HG03095 (cell line): ENCODE measurements around the gene FLYWCH1.

Experiments
- ATAC-seq: cut with Tn5 transposase; IDR thresholded peaks from one replicate; pipeline ENCODE4 v1.9.1; 2021; ENCODE audit warnings: moderate library complexity; ENCODE audit not compliant: unreplicated experiment

The FLYWCH1 gene

GRCh38 chr16:2966808-2967191 lies 55.1 kb downstream of the FLYWCH1 start:
- no peak for ATAC-seq

DNA sequence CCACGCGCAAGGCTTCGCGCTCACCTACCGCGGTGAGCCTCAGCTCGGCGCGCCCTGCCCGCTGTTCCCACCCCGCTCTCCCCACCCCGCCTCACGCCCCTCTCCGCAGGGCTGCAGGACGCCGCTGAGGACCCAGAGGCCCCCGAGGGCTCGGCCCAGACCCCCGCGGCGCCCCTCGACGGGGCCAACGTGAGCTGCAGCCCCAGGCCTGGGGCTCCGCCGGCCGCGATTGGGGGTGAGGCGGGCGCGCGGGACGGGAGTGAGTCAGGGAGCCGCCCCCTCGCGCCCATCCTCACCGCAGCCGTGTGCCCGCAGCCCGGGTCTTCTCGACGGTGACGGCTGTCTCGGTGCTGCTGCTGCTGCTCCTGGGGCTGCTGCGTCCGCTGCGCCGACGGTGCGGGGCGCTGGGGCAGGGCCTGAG lies 55.5 kb downstream of the FLYWCH1 start:
- ATAC-seq: no peak

DNA sequence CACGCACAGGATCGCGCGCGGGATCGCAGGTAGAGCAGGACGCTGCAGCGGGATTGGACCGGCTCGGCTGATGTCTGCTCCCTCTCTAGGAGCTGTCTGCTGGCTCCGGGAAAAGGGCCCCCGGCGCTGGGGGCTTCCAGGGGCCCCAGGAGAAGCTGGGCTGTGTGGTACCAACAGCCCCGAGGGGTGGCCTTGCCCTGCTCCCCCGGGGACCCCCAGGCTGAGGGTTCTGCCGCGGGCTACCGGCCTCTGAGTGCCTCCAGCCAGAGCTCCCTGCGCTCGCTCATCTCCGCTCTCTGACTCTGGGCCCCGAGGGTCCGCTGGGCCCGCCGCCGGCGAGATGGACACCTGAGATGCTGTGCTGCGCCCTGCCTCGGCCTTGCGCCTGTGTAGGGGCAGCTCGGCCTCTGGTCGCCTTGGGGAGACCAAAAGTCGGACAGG lies 56.0 kb downstream of the FLYWCH1 start:
- ATAC-seq: no peak

- no peak for ATAC-seq
These were observed 56.6 kb downstream of the FLYWCH1 start for GRCh38 chr16:2968368-2968737.

DNA sequence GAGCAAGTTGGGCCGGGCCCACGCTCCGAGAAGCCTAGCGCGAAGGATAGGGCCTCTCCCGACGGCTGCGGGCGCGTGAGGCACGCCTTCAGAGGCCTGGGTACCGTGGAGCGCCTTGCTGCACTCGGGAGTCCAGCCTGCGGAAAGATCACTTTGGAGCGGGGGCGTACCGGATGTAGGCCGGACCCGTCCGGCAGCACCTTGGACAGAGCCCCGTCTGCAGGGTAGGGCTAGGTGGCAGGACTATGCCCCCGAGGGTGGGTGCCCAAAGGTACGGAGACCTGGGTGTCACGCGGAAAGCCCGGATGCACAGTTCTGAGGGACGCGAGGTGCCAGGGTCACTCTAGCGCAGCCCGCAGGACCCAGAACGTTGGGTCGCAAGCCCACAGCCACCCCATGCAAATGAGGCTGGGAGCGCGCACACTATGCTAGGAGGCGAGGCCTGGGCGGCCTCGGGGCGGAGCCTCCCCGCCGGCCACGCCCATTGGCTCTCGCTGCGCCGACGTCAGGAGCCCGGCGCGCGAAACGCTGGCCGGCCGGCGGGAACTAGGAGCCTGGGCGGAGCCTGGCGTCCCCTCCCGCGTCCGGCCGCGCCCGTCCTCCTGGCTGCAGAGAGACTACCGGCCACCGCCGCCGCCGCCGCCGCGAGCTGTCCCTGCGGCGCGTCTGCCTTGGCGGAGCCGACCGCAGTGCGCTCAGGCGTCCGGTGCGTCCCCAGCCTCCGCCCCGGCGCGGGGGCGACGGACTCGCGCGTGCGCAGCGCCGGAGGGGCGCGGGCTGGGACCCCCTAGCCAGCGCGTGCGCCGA lies 57.2 kb downstream of the FLYWCH1 start, which contains the start of gene PAQR4:
PAQR4 (plus strand) TSS at position 611 of the 807 bp plus-strand sequence. CDS start 327 bp downstream, outside the sequence.
- ATAC-seq: peak; percentile 59

DNA sequence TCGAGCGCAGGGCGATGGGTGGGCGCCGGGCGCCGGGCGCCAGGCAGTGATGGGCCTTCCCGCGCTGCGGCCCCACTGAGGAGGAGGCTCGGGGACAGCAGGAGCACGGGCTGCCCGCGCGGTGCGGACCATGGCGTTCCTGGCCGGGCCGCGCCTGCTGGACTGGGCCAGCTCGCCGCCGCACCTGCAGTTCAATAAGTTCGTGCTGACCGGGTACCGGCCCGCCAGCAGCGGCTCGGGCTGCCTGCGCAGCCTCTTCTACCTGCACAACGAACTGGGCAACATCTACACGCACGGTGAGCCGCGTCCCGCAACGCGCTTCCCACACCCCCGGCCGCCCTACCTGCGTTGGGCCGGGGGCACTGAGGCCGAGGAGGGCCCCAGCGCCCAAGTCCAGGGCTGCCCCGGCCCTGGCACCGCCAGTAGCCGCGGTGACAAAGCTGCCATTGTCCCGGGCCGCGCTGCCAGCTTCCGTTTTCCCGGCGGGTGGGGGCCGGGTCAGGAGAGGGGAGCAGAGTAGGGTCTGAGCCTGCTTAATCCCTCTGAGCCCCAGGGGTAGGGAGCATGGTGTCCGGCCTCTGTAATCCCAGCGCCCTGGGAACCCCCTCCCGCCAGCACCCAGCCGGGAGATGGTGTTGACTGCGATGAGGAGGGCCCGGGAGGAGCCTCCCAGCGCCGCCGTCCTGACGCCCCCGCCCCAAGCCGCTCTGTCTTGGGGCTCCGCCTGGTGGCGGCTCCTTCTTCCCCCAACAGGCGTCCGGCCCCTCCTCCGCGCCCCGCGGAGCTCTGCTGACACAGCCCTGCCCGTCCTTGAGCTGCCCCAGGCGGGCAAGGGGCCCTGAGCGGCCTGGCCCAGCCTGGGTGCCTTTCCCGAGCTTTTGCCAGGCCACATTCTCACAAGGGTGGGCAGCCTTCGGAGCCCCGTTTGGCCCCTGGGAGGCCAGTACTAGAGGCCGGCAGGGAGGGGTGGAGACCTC lies 58.1 kb downstream of the FLYWCH1 start:
- peak; percentile 31 for ATAC-seq

DNA sequence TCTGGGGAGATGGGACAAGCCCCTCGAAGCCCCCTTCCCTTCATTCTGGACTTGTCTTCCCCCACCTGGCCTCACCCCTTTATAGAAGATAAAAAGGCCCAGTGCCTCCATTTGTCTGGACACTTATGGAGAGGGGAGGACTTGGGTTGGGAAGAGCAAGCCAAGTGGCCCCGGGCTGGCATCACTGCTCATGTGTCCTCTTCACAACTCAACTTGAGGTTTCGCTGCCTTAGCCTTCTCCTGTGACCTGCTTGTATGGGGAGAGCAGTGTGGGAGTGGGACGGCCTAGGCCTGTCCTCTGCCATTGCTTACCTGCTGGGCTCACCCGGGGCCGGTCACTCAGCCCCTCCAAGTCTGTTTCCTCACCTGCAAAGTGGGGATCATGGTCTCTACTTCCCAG lies 58.8 kb downstream of the FLYWCH1 start:
- no peak for ATAC-seq

DNA sequence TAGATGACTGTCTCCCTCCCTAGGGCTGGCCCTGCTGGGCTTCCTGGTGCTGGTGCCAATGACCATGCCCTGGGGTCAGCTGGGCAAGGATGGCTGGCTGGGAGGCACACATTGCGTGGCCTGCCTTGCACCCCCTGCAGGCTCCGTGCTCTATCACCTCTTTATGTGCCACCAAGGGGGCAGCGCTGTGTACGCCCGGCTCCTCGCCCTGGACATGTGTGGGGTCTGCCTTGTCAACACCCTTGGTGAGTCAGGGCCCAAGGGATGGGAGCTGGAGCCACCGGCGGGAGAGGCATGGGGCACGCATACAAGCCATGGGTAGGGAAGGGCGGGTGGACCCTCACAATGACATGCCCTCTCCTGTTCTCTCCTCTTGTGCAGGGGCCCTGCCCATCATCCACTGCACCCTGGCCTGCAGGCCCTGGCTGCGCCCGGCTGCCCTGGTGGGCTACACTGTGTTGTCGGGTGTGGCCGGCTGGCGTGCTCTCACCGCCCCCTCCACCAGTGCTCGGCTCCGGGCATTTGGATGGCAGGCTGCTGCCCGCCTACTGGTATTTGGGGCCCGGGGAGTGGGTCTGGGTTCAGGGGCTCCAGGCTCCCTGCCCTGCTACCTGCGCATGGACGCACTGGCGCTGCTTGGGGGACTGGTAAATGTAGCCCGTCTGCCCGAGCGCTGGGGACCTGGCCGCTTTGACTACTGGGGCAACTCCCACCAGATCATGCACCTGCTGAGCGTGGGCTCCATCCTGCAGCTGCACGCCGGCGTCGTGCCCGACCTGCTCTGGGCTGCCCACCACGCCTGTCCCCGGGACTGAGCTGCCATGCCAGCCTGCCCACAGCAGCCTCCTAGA lies 59.6 kb downstream of the FLYWCH1 start:
- ATAC-seq: no peak

DNA sequence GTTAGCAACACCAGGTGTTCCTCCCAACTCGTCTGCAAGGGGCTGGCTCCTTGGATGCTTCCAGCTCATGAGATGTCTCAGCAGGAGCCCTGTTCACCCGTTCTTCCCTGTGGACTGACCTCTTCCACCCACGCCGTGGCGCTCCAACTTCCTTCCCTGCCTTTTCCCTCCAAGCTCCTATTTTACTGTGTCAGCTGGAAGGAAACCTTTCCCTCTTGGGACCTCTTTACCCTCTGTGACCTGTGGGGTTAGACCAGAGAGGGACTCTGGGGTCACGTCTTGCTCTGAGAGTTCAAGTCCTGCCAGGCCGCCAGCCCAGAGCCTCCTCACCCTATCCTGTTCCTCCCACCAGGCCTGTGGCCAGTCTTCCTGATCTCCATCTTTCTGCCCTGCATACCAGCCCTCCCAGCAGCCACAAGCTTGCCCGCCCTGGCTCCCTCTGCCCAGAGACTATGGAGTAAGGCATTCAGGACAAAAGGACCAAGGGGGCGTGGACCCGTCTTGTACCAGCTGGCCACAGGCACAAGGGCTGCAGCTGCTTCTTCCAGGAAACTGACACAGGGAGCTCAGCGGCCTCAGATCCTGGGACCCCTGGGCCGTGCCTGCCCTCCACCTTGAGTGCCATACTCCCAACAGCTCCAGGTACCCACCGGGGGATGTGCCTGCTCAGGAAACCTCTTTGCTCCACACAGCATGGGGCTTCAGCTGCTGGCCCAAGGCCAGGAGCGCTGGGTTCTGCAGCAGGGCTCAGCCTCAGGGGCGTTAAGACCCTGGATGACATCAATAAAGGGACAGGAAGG lies 60.5 kb downstream of the FLYWCH1 start:
- ATAC-seq: no peak

DNA sequence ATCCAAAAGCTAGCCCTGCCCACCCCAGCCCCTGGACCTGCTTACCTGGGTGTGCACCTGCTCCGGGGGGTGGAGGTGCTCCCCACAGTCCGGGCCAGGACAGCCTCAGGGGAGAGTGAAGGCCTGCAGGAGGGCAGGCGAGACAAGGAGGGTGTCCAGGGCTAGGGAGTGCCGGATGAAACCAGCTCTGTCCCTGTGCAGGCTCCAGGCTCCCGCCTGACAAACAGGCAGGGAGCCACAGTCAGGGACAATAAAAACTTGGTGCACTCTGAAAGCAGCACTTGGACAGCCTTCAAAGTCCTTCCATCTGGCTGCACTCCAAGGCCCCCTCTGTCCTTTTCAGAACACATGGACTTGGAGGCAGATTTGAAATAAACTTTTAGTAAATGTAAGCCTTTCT lies 61.4 kb downstream of the FLYWCH1 start:
- no peak for ATAC-seq

GRCh38 chr16:2973605-2974318 lies 62.0 kb downstream of the FLYWCH1 start:
- no peak for ATAC-seq

- ATAC-seq: no peak
These were observed 62.8 kb downstream of the FLYWCH1 start for GRCh38 chr16:2974319-2975056.

GRCh38 chr16:2975161-2975795 lies 63.5 kb downstream of the FLYWCH1 start:
- ATAC-seq: no peak

DNA sequence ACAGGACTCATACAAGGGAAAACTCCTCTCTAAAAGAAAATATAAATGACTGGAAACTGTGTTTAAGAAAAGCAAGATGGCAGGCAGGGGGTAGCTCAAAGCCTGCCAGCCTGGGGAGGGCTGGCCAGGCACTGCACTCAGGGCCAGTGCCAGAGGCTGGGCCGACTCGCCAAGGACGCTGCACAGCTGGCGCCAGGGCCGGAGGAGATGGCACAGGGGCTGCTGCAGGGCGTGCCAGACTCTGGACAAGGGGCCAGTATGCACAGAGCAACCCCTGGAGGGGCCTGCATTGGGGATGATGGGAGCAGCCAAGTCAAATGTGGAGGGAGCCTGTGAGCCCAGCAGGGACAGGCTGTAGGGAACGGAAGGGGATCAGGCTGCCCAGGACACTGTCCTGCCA lies 64.5 kb downstream of the FLYWCH1 start:
- ATAC-seq: no peak

DNA sequence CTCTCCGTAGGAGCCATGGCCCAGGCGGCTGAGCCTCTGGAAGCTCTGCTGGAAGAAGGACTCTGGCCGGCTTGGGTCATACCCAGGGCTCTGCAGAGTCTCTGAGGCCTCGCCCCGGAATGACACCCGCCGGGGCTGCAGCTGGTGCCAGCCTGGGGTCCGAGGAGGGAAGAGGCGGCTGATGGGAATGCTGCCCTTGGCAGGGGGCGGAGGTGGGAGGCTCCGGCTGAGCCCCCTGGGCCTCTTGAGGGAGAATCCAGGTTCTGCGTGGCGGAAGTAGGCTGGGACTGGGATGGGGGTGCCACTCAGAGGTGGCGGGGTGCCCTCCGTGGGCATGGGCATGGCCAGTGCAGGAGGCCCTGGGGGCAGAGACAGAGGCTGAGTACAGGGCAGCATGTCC lies 64.9 kb downstream of the FLYWCH1 start:
- ATAC-seq: no peak

DNA sequence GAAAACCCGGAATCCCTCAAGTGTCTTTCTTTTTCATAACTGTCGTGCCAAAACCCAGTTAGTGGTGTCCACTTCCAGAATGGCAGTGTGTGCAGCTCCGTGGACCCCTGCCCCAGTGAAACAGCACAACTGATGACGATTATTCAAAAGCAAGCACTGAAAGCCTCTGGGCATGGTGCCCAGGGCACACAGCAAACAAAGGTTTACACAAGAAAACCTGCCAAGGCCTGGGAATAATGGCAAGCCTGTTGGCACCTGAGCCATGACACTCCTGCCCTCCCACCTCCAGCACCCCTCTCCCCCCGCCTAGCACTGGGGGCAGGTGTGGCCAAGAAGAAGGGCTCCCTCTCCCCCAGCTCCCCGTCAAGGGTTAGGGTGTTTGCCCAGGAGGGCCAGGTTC lies 65.7 kb downstream of the FLYWCH1 start:
- ATAC-seq: no peak

- no peak for ATAC-seq
These were observed 68.0 kb downstream of the FLYWCH1 start for GRCh38 chr16:2979669-2980226.
